ENCODE results near the gene TMEM11.
"Not testable (repeated sequence)": the region's sequence is repeated elsewhere in the genome, so short reads cannot be mapped to it uniquely, and the experiment has no call there.

Gene TMEM11

DNA sequence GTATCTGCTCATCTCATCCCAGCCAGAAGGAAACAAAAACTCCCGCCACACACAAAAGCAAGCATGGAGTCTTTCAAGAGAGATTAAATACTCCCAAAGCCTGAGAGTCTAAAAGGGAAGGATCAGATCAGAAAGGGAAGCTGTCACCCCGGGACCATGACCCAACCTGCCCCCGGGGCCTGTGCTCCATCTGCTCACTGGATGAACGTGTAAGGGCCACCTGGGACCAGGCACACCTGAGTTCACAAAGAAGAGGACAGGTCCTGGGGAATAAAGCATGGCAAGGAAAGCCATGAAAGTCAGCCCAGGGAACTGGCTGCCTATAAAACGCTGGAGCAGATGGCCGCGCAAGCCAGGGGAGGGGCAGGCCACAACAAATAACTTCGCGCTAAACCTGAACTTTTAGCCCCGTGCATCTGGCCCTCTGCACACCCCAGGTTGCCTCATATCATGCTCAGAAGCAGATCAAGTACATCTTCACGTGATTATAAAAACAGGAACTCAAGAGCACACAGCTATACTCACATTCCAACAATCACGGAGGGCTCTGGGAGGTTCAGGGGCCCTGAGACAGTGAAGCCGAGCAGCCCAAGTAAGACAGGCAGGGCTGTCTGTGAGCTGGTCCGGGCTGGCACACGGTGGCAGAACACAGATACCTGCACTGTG lies 3.4 kb downstream of the TMEM11 start:
- DNase-seq (ENCODE audit: low spot score), result no peak

- no peak for DNase-seq (ENCODE audit: low spot score)
These were observed 4.3 kb downstream of the TMEM11 start for GRCh38 chr17:21209511-21210175.

- DNase-seq (ENCODE audit: low spot score), result no peak
These were observed 5.6 kb downstream of the TMEM11 start for GRCh38 chr17:21208352-21208751.

DNA sequence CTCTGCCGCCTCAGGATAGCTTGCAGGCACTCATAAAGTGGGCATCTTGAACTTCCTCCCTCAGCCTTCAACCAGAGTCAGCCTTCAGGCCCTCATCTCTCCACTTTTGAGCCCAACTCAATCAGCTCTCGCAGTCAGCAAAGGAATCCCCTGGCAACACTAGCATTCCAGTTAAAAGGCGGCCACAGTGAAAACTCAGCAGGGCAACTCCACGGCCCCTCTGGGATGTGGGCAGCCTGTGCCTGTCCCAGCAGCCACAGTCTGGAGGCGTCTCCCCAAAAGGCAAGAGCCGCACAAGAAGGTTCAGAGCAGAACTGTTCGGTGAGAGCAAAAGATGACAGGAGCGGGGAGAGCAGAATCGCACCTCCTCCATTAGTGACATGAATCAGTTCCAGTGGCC lies 9.0 kb downstream of the TMEM11 start:
- no peak for DNase-seq (ENCODE audit: low spot score)

- DNase-seq (ENCODE audit: low spot score), result no peak
These were observed 11.4 kb downstream of the TMEM11 start for GRCh38 chr17:21202512-21202911.

DNA sequence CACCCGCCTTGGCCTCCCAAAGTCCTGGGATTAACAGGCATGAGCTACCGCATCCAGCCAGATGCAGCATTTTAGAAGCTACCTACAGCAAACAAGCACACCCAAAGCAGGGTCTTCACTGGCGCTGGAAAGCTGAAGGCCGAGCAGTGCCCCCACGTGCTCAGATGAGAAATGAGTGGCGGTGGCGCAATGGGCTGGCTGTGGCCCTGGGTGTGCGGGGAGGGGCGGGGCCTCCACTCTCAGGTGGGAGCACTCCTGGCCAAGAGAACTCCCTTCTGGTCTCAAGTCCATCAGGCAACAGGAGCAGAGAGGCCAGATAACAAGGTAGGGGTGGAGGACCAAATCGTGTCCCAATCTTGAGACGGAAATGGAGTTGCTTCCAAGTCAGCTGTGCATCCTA lies 12.1 kb downstream of the TMEM11 start:
- DNase-seq (ENCODE audit: low spot score), result no peak

DNA sequence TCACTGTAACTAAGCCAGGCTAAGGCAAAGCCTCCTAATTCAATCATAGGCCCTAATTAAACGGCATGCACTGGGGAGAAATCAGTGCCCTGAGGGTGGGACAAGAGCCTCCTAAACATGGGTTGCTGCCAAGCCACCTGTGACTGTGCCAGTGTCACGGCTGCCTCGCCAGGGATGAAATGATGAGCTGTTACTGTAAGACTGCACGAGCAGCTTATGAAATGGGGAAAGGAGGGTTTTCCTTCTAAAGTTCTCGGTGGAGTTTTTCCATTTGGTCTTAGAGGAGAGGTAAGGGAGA lies 12.7 kb downstream of the TMEM11 start:
- no peak for DNase-seq (ENCODE audit: low spot score)

- no peak for DNase-seq (ENCODE audit: low spot score)
These were observed 13.2 kb downstream of the TMEM11 start for GRCh38 chr17:21200590-21201297.

- peak; percentile 71 for DNase-seq (ENCODE audit: low spot score)
These were observed 14.1 kb downstream of the TMEM11 start for GRCh38 chr17:21199856-21200255.

- DNase-seq (ENCODE audit: low spot score), result peak; percentile 59
These were observed 14.7 kb downstream of the TMEM11 start for GRCh38 chr17:21199311-21199710.

DNA sequence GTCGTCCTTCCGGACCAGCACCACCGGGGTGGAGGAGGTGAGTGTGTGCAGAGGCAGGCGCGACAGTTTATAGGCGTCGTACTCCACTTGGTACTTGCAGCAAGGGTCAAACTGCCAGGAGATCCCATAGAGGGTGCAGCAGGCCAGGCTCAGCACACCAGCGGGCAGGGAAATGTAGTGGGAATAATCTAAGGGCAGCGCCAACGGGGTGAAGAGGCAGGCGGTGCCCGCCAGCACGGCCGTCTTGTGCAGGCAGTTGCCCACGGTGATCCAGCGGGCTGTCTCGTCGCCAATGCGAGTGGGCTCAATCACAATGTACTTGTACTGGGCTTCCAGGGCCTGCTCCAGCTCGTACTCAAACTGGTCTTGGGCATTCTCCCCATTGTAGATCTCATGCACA lies 15.6 kb downstream of the TMEM11 start:
- DNase-seq (ENCODE audit: low spot score), result no peak

GRCh38 chr17:21196126-21196525 lies 17.8 kb downstream of the TMEM11 start:
- no peak for DNase-seq (ENCODE audit: low spot score)

GRCh38 chr17:21194703-21195102 lies 19.3 kb downstream of the TMEM11 start:
- DNase-seq (ENCODE audit: low spot score), result no peak

- no peak for DNase-seq (ENCODE audit: low spot score)
These were observed 19.7 kb downstream of the TMEM11 start for GRCh38 chr17:21194226-21194625.

DNA sequence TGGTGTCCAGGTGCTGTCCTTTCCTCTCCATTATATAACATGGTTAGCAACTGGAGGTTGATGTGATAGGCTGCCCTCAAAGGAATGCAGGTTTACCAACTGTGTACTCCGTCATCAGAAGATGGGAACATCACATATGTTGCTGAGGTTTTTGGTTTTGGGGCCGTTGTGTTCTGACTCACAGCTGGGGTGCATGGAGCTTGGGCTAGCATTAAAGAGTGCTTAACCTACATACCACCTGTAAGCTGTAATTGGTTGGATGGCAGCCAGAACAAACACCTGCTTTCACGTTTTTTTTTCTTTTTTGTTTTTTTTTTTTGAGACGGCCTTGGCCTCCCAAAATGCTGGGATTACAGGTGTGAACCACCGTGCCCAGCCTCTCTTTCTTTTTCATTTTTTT lies 20.9 kb downstream of the TMEM11 start:
- DNase-seq (ENCODE audit: low spot score), result no peak

- not testable (repeated sequence) for DNase-seq (ENCODE audit: low spot score)
These were observed 21.5 kb downstream of the TMEM11 start for GRCh38 chr17:21192414-21192813.

GRCh38 chr17:21191698-21192097 lies 22.3 kb downstream of the TMEM11 start:
- DNase-seq (ENCODE audit: low spot score), result no peak

DNA sequence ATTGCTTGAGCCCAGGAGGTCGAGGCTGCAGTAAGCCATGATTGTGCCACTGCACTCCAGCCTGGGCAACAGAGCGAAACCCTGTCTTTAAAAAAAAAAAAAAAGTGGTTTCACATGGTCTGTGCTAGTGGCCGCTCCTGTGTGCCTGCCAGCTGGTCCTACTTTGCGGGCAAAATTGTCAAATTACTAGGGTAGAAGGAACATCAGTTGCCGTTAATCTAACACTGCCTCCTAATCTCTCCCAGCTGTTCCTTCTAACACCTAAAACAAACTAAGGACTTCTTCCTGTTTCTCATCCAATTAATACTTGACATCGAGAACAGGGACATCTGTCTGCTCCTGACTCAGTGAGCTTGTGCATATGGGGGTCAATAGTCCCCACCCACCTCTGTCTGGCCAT lies 23.9 kb downstream of the TMEM11 start:
- DNase-seq (ENCODE audit: low spot score), result no peak

DNA sequence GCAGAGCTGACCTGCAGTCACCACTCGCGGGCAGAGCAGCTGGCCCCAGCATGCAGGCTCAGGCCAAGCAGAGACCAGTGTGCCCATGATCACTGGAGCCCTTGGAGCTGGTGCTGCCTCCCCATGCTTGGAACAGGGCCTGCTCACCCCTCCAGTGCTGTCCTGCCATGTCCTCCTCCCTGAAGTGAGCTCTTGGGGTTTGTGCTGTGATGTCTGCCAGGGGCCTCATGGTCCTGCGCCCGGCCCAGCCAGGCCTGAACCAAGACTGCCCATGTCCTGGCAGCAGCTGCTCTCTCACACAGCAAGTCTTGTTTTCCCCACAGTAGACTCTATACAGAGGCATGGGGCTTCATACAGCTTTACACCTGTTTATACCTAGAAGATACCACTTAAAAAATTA lies 24.6 kb downstream of the TMEM11 start:
- no peak for DNase-seq (ENCODE audit: low spot score)

DNA sequence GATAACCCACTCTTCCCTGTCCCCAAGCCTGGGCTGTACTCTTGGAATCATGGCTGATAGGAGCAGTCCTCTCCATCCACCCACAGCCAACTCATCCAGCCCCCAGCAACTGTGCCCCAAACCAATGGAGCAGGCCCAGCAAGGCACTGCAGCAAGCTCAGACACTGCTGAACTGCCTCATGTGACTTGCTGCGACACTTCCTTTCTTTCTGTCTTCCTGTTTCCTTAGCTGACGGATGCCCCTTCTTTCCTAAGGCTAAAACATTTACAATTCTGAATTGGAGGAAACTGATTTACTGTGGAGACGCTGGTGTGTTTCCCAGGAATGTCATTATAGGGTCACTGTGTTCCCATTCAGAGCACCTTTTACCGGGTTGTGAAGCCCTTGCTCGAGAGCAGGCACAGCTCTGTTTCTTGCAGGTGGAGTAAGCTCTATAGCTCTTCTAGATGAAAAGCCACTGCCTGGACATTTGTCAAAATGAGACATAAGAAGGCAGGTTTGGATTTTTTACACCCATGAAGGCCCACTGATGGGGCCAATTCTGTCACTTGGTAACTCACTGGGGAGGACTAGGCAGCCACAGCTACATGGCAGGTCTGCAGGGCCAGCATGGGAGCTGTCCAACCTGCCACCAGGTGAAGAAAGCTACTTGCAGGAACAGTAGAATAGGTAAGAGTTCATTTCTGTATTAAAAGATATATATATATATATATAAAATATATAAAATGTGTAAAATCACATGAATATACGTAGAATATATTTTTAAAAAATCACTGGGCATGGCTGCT lies 27.4 kb downstream of the TMEM11 start:
- no peak for DNase-seq (ENCODE audit: low spot score)

- DNase-seq (ENCODE audit: low spot score), result no peak
These were observed 28.9 kb downstream of the TMEM11 start for GRCh38 chr17:21185061-21185460.

GRCh38 chr17:21184570-21184969 lies 29.4 kb downstream of the TMEM11 start:
- DNase-seq (ENCODE audit: low spot score), result no peak

DNA sequence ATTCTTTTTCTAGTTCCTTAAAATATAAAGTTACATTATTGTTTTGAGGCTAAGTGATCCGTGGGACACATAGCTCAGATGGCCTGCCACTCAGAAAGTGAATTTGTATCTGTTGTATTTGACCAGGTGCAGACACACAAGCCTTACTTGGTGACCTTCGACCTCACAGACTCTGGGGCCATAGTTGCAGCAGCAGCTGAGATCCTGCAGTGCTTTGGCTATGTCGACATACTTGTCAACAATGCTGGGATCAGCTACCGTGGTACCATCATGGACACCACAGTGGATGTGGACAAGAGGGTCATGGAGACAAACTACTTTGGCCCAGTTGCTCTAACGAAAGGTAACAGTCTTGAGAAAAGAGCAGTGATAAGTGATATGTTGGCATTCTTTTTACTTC lies 30.5 kb downstream of the TMEM11 start:
- no peak for DNase-seq (ENCODE audit: low spot score)

Data from iPS-NIHi11 (cell line).